Stimulated activated CD8-positive, alpha-beta memory T cell treated with anti-CD3 and anti-CD28 coated beads, Interleukin-12 subunit alpha, Interleukin-12 subunit beta, amount 100 ng/mL, for 24 hours (primary cell): Measurements from ENCODE around the gene MRPS15.
"Not testable (repeated sequence)": the region's sequence is repeated elsewhere in the genome, so short reads cannot be mapped to it uniquely, and the experiment has no call there.

Experiments
- DNase-seq: peaks from one replicate; pipeline ENCODE4 v3.0.0-alpha.2; 2020; ENCODE audit errors: extremely low read depth

Gene MRPS15

GRCh38 chr1:36463803-36464604 lies at the start of gene MRPS15:
Gene MRPS15 (minus strand): TSS chr1:36464384. CDS start chr1:36464275, 109 bp downstream.
- DNase-seq = peak; percentile 87

DNA sequence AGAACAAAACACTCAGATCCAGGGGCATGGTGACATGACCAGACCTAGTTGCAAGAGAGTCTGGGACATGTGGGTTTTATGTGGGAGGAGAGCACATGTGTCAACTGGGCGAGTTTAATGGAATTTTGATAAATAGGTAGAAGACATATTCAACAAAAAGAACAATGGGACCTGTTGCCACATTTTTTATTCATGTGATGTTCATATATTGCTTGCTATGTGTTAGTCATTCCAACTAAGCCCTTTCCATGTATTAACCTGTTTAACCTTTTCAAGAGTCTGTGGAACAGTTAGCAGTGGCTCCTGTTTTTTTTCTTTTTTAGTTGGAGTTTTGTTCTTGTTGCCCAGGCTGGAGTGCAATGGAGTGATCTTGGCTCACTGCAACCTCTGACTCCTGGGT lies 48.7 kb upstream of the MRPS15 start:
- no peak for DNase-seq

- no peak for DNase-seq
Observed at GRCh38 chr1:36511804-36512798, 47.9 kb upstream of the MRPS15 start.

DNA sequence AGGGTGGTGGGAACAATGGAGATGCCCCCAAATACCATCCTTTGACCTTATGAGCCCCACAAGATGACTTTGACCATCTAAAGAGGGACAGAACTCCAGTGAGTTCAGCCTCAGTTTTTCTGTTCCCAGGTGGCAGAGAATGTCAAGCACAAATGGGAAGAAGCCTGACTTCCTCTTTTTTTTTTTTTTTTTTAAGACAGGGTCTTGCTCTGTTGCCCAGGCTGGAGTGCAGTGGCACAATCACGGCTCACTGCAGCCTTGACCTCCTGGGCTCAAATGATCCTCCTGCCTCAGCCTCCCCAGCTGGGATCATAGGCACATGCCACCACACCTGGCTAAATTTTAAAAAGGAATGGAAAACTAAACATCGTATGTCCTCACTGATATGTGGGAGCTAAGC lies 47.0 kb upstream of the MRPS15 start:
- DNase-seq = not testable (repeated sequence)

- no peak for DNase-seq
Observed at GRCh38 chr1:36510418-36510817, 46.2 kb upstream of the MRPS15 start.

GRCh38 chr1:36508257-36508656 lies 44.1 kb upstream of the MRPS15 start:
- no peak for DNase-seq

DNA sequence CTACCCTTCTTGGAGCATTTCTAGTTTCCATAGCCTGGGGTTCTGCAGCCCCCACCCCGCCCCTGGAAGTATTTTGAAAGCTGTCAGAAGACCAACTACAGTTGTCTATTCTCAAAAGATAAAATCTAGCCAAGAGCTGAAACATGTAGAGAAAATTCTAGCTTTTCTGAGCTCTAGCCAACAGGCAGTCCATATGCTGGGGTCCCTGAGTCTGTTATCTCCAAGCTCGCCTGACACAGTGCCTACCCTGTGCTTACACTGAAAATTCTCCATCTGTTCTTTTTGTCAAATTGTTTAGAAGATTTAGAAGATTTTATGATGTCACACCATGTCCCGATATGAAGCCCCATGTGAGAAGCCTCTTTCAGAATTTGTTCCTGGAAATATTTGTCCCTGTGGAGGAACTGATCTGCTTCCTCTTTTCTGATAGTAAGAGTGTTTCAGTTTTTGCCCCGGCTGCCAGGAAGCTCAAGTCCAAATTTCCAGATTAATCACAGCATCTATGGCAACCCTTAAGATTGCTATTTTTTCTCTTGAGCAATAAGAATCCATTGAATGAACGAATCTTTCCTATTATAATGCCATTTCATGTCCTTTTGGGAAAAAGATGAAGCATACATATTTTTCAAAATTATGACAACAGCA lies 42.2 kb upstream of the MRPS15 start:
- DNase-seq = no peak

DNA sequence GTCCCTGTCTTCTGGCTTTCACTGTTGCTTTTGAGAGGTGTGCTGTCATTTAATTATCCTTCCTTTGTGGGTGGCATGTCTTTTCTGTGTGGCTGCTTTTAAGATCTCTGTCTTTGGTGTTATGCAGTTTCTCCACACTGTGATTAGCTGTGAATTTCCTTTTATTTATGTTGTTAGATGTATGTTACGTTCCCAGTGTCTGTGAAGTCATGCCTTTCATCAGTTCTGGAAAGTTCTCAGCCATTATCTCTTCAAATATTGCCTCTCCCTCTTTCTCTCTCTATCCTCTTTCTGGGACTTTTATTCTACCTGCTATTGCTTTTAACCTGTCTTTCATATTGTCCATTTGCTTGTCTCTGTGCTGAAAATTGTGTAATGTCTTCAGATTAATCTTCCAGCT lies 39.5 kb upstream of the MRPS15 start:
- no peak for DNase-seq

DNA sequence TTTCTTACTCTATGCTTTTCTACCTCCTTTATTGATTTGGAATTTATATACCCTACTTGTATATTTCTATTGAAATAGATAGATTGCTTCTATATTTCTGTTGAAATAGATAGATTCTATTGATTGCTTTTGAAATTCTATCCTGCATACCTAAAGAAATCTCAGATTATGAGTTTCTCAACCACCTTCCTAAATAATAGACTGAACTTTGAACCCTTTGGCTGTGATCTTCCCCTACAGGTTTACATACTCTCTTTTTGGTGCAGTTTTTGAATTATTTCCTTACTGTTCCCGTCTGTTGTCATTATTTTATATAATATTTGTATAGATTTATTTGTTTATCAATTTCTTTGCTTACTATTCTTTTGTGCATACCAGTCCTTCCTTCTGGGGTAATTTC lies 39.0 kb upstream of the MRPS15 start:
- DNase-seq = no peak

DNA sequence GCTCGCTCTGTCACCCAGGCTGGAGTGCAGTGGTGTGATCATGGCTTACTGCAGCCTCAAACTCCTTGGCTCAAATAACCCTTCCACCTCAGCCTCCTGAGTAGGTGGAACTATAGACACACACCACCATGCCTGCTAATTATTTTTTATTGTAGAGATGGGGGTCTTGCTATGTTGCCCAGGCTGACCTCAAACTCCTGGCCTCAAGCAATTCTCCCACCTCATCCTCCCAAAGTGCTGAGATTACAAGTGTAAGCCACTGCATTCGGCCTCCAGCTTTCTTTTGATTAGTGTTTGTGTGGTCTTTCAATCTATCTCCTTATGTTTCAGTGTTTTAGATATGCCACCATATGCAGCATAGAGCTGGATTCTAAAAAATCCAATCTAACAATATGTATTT lies 38.4 kb upstream of the MRPS15 start:
- no peak for DNase-seq

GRCh38 chr1:36501911-36502310 lies 37.7 kb upstream of the MRPS15 start:
- DNase-seq = not testable (repeated sequence)

- no peak for DNase-seq
Observed at GRCh38 chr1:36497207-36497606, 33.0 kb upstream of the MRPS15 start.

GRCh38 chr1:36494971-36495370 lies 30.8 kb upstream of the MRPS15 start:
- DNase-seq = no peak

DNA sequence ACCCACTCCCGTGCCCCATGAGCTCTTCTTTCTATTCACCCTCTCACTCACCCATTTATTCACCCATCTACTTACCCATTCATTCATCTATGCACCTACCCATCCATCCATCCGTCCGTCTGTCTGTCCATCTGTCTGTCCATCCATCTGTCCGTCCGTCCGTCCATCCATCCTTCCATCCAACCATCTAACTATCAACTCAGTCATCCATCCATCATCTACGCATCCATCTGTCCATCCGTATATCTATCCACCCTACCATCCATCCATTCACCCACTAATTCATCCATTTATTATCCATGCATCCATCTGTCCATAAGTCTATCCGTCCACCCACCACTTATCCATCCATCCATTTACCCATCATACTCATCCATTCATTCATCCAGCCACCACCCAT lies 29.3 kb upstream of the MRPS15 start:
- DNase-seq = no peak

- no peak for DNase-seq
Observed at GRCh38 chr1:36492491-36492890, 28.3 kb upstream of the MRPS15 start.

- DNase-seq = not testable (repeated sequence)
Observed at GRCh38 chr1:36489258-36490051, 25.3 kb upstream of the MRPS15 start.

DNA sequence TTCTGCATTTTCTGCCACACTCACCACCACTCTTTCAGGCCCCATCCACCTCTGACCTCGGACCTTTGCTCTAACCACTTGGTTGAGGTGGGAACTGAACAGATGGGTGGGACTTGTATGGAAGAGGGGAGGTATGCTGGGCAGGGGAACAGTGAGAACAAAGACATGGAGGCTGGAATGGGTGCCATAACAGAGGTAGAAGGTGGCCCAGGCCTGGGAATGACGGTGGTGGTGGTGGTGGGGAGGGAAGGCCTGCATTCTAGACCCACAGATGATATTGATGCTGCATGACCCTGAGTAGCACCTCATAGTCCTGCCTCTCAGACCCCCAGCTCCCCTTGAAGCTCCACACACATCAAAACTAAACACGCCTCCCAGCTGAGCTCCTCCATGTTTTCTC lies 23.7 kb upstream of the MRPS15 start:
- no peak for DNase-seq

DNA sequence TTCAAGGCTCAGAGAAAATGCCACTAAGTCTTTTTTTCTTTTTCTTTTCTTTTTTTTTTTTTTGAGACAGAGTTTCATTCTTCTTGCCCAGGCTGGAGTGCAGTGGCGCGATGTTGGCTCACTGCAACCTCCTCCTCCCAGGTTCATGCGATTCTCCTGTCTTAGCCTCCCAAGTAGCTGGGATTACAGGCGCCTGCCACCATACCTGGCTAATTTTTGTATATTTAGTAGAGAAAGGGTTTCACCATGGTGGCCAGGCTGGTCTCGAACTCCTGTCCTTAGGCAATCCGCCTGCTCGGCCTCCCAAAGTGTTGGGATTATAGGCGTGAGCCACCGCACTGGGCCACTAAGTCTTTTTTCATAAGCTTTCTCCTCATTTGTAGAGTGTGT lies 23.1 kb upstream of the MRPS15 start:
- not testable (repeated sequence) for DNase-seq

GRCh38 chr1:36486439-36487335 lies 22.5 kb upstream of the MRPS15 start:
- DNase-seq = no peak

GRCh38 chr1:36486093-36486438 lies 21.9 kb upstream of the MRPS15 start:
- DNase-seq = no peak
